H9 (cell line): ENCODE data around the gene ING1. TPM values are rescaled to one million over a fixed set of nuclear protein-coding genes. Genes with fewer than 3 reads are reported as not detected.

Source experiments
- DNase-seq: peaks from one replicate; pipeline ENCODE4 v3.0.0-alpha.2; 2017
- H2AFZ ChIP-seq: one replicate; pipeline ENCODE4 v1.6.1; 2013; ENCODE audit warnings: mild to moderate bottlenecking, low read length, control low read depth, moderate library complexity
- H2AK5ac ChIP-seq: 2 replicates; pipeline ENCODE4 v1.6.1; 2013; ENCODE audit warnings: low read length, control low read depth, mixed read lengths; ENCODE audit not compliant: insufficient read length
- H2BK120ac ChIP-seq: one replicate; pipeline ENCODE4 v1.6.1; 2013; ENCODE audit warnings: low read depth, mild to moderate bottlenecking, low read length, control low read depth, inconsistent platforms; ENCODE audit not compliant: poor library complexity, severe bottlenecking
- H2BK12ac ChIP-seq: 2 replicates; pipeline ENCODE4 v1.6.1; 2013; ENCODE audit warnings: low read length, control low read depth, mixed read lengths, low read depth; ENCODE audit not compliant: insufficient read length
- H2BK15ac ChIP-seq: 2 replicates; pipeline ENCODE4 v1.6.1; 2013; ENCODE audit warnings: low read depth, low read length, control low read depth
- H2BK20ac ChIP-seq: one replicate; pipeline ENCODE4 v1.6.1; 2013; ENCODE audit warnings: low read depth, mild to moderate bottlenecking, low read length, control low read depth, inconsistent platforms; ENCODE audit not compliant: poor library complexity, severe bottlenecking
- H2BK5ac ChIP-seq: 2 replicates; pipeline ENCODE4 v1.6.1; 2013; ENCODE audit warnings: low read length, control low read depth, mixed read lengths; ENCODE audit not compliant: insufficient read length
- H3K14ac ChIP-seq: 2 replicates; pipeline ENCODE4 v1.6.1; 2013; ENCODE audit warnings: low read length, control low read depth; ENCODE audit not compliant: insufficient read depth
- H3K18ac ChIP-seq: 2 replicates; pipeline ENCODE4 v1.6.1; 2013; ENCODE audit warnings: low read depth, mild to moderate bottlenecking, mixed read lengths, low read length, control low read depth; ENCODE audit not compliant: insufficient read length
- H3K23ac ChIP-seq: 2 replicates; pipeline ENCODE4 v1.6.1; 2013; ENCODE audit warnings: low read length, control low read depth, mixed read lengths, low read depth; ENCODE audit not compliant: insufficient read length
- H3K23me2 ChIP-seq: 2 replicates; pipeline ENCODE4 v1.6.1; 2013; ENCODE audit warnings: low read depth, mild to moderate bottlenecking, mixed read lengths, low read length, control low read depth; ENCODE audit not compliant: insufficient read length, poor library complexity, severe bottlenecking
- H3K27ac ChIP-seq: 2 replicates; pipeline ENCODE4 v1.5.1; 2013; ENCODE audit warnings: low read length, control low read depth, mixed read lengths, low read depth; ENCODE audit not compliant: insufficient read length
- H3K27me3 ChIP-seq: 2 replicates; pipeline ENCODE4 v1.6.1; 2013; ENCODE audit warnings: low read length, control low read depth, inconsistent platforms; ENCODE audit not compliant: insufficient read depth
- H3K4ac ChIP-seq: 2 replicates; pipeline ENCODE4 v1.6.1; 2013; ENCODE audit warnings: low read depth, mild to moderate bottlenecking, control low read depth, inconsistent platforms, low read length, moderate library complexity
- H3K4me1 ChIP-seq: 2 replicates; pipeline ENCODE4 v1.6.1; 2013; ENCODE audit warnings: low read length, control low read depth, inconsistent platforms; ENCODE audit not compliant: insufficient read depth
- H3K4me2 ChIP-seq: 2 replicates; pipeline ENCODE4 v1.6.1; 2013; ENCODE audit warnings: low read length, control low read depth, mixed read lengths; ENCODE audit not compliant: insufficient read length, insufficient read depth
- H3K56ac ChIP-seq: 2 replicates; pipeline ENCODE4 v1.6.1; 2013; ENCODE audit warnings: low read depth, mild to moderate bottlenecking, mixed read lengths, low read length, control low read depth; ENCODE audit not compliant: insufficient read length
- H3K79me1 ChIP-seq: 2 replicates; pipeline ENCODE4 v1.6.1; 2013; ENCODE audit warnings: low read depth, mild to moderate bottlenecking, moderate library complexity, low read length, control low read depth, inconsistent platforms; ENCODE audit not compliant: insufficient read depth, poor library complexity, severe bottlenecking
- H3K79me2 ChIP-seq: 2 replicates; pipeline ENCODE4 v1.6.1; 2013; ENCODE audit warnings: low read length, control low read depth, inconsistent platforms; ENCODE audit not compliant: insufficient read depth
- H3K9ac ChIP-seq: 2 replicates; pipeline ENCODE4 v1.6.1; 2013; ENCODE audit warnings: low read length, control low read depth, mixed read lengths; ENCODE audit not compliant: insufficient read length; ENCODE audit errors: extremely low read depth
- H3K9me3 ChIP-seq: one replicate; pipeline ENCODE4 v1.6.1; 2013; ENCODE audit warnings: low read depth, low read length, inconsistent platforms; ENCODE audit not compliant: control insufficient read depth
- H3T11ph ChIP-seq: one replicate; pipeline ENCODE4 v1.6.1; 2013; ENCODE audit warnings: mild to moderate bottlenecking, low read length, control low read depth, inconsistent platforms
- H4K20me1 ChIP-seq: one replicate; pipeline ENCODE4 v1.6.1; 2013; ENCODE audit not compliant: control insufficient read depth, insufficient read length, insufficient read depth
- H4K5ac ChIP-seq: 2 replicates; pipeline ENCODE4 v1.6.1; 2013; ENCODE audit warnings: low read depth, mild to moderate bottlenecking, mixed read lengths, low read length, control low read depth; ENCODE audit not compliant: insufficient read length
- H4K8ac ChIP-seq: replicated peaks from 2 replicates; pipeline ENCODE4 v1.6.1; 2013; ENCODE audit warnings: low read length, control low read depth, mixed read lengths, low read depth; ENCODE audit not compliant: insufficient read length
- H4K91ac ChIP-seq: 2 replicates; pipeline ENCODE4 v1.6.1; 2013; ENCODE audit warnings: low read depth, mild to moderate bottlenecking, moderate library complexity, mixed read lengths, low read length, control low read depth; ENCODE audit not compliant: insufficient read length
- H3K27ac Mint-ChIP-seq, 3 experiments: 2 replicates in 2 of 3; 3 replicates in 1 of 3; pipeline ENCODE4 v1.8.0; 2020 to 2021; ENCODE audit warnings: mixed read lengths in 3 of 3, mild to moderate bottlenecking in 1 of 3, moderate library complexity in 1 of 3
- H3K27me3 Mint-ChIP-seq: 2 replicates; pipeline ENCODE4 v1.8.0; 2021; ENCODE audit warnings: low read depth, mild to moderate bottlenecking, moderate library complexity, mixed read lengths
- H3K36me3 Mint-ChIP-seq, 3 experiments: 2 replicates in 2 of 3; 3 replicates in 1 of 3; pipeline ENCODE4 v1.8.0; 2020 to 2021; ENCODE audit warnings: low read depth in 3 of 3, mixed read lengths in 3 of 3; ENCODE audit not compliant: insufficient read depth in 1 of 3
- H3K4me1 Mint-ChIP-seq, 2 experiments: 2 replicates each; pipeline ENCODE4 v1.8.0; 2020; ENCODE audit warnings: mixed read lengths in 2 of 2
- H3K4me3 Mint-ChIP-seq, 2 experiments: 2 replicates in 1 of 2; 3 replicates in 1 of 2; pipeline ENCODE4 v1.8.0; 2020 to 2021; ENCODE audit warnings: mild to moderate bottlenecking in 2 of 2, mixed read lengths in 2 of 2, moderate library complexity in 1 of 2
- H3K9me3 Mint-ChIP-seq, 2 experiments: 2 replicates in 1 of 2; 3 replicates in 1 of 2; pipeline ENCODE4 v1.8.0; 2020; ENCODE audit warnings: mild to moderate bottlenecking in 2 of 2, mixed read lengths in 2 of 2, moderate library complexity in 1 of 2
- CTCF ChIP-seq: fragments of 200-600 bp; sonication (generic); conservative IDR thresholded peaks from 3 replicates; pipeline ENCODE4 v1.8.0; 2021; ENCODE audit warnings: antibody characterized with exemption, mild to moderate bottlenecking
- WGBS: extraction: QIAGEN DNeasy Blood & Tissue Kit; methylation state at CpG from one replicate; pipeline ENCODE4 v1.1.7; 2013; ENCODE audit warnings: missing lambda C conversion rate, low lambda C conversion rate, mixed read lengths; ENCODE audit not compliant: insufficient read length; ENCODE audit errors: extremely low coverage; 5-methylcytosine and 5-hydroxymethylcytosine counted together
- total RNA-seq: library from RNA; stranded (reverse); gene quantifications from 2 replicates; pipeline ENCODE4 v1.2.1, GENCODE V29; 2021

Gene ING1
- total RNA-seq, 1 experiment from 2014 or later: 17.3 TPM

GRCh38 chr13:110676595-110677587 is 36.6 kb upstream of the ING1 start:
- H3K27ac ChIP-seq: no peak overlapping the region
- no peaks in the 10 kb centered on the region for H3K27me3 ChIP-seq
- H2AFZ ChIP-seq: no peak overlapping the region
- no CpG with 5 or more reads among the region's 28 CpGs for WGBS
- no peak overlapping the region for H4K8ac ChIP-seq
- no peaks in the 10 kb centered on the region for H3K9me3 ChIP-seq
- Mint-ChIP-seq H3K9me3 (peaks cover 0 to 7% of the 10 kb centered on the region in 2 experiments; a peak in 4 of 5 replicates), H3K36me3 (peaks cover 52 to 64% (median 57%) of the 10 kb centered on the region in 3 experiments), H3K4me3 (no peak overlapping the region), H3K4me1 (no peaks in the 10 kb centered on the region), H3K27me3 (no peaks in the 10 kb centered on the region), H3K27ac (peak overlapping the region in 1 of 3 experiments; percentile 68; a peak in 2 of 7 replicates)
- H3K14ac ChIP-seq: no peak overlapping the region
- no peak overlapping the region for H2BK12ac ChIP-seq
- H3K9ac ChIP-seq: no peak overlapping the region
- no peak overlapping the region for H3K4ac ChIP-seq
- no peak overlapping the region for H2BK5ac ChIP-seq
- H3K23me2 ChIP-seq: no peaks in the 10 kb centered on the region
- H2BK15ac ChIP-seq: no peak overlapping the region
- no peak overlapping the region for H3K4me2 ChIP-seq
- no peak overlapping the region for H4K91ac ChIP-seq
- H4K20me1 ChIP-seq: no peaks in the 10 kb centered on the region
- no peaks in the 10 kb centered on the region for H3K4me1 ChIP-seq
- H3K23ac ChIP-seq: no peak overlapping the region
- no peaks in the 10 kb centered on the region for H3K79me1 ChIP-seq
- no peak overlapping the region for H2BK20ac ChIP-seq
- no peak overlapping the region for H2AK5ac ChIP-seq
- no peak overlapping the region for H3T11ph ChIP-seq
- H3K18ac ChIP-seq: no peak overlapping the region
- no peak for TF ChIP-seq CTCF
- no peak overlapping the region for H3K56ac ChIP-seq
- no peak overlapping the region for H2BK120ac ChIP-seq
- H4K5ac ChIP-seq: no peak overlapping the region
- H3K79me2 ChIP-seq: no peaks in the 10 kb centered on the region
- no peak for DNase-seq
